Dermis blood vessel endothelial cell (primary cell): Measurements from ENCODE around the gene NUDT15. TPM values are rescaled to one million over a fixed set of nuclear protein-coding genes. Genes with fewer than 3 reads are reported as not detected.

Experiments
- DNase-seq: peaks from one replicate; pipeline ENCODE4 v3.0.0; 2010
- total RNA-seq: library from RNA; depleted of rRNA; stranded (reverse); fragments of >200 nt; gene quantifications from 2 replicates; pipeline ENCODE4 v1.2.3, GENCODE V29; 2014

Gene NUDT15
- total RNA-seq, result 18.2 and 35.1 TPM in 2 replicates

DNA sequence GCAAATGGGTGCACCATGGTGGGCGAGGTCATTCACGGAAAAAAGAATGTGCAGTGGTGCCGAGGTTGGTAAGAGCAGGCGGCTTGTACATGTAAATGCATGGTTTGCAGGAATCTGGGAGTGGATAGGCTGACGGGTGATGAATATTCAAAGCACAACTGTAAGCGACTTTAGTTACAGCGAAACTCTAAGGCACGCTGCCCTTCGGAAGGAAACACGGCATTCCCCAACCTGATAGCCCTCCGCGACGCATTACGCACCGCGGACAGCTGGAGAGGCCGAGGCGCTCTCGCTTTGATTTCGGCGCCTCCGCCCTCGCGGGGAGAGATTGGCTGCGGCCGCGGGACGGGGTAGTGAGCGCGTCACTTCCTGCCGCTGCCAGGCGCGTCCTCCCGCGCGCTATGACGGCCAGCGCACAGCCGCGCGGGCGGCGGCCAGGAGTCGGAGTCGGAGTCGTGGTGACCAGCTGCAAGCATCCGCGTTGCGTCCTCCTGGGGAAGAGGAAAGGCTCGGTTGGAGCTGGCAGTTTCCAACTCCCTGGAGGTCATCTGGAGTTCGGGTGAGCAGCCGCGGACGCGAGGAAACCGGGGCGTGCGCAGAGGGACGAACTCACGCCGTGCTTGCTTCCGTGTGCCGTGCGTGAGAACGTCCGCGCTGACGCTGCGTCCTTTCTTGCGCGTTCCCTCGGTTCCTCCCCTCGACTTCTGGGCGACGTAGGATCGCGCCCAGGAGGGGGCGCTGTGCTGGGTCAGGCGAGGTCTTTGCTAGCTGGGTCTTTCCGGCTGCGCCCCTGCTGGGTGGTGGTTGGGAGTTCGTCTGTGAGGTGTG lies at the start of gene NUDT15:
Gene NUDT15 (plus strand): TSS at position 381 of the 828 bp plus-strand sequence. CDS start 21 bp downstream, at position 402.
- peak; percentile 98 for DNase-seq

DNA sequence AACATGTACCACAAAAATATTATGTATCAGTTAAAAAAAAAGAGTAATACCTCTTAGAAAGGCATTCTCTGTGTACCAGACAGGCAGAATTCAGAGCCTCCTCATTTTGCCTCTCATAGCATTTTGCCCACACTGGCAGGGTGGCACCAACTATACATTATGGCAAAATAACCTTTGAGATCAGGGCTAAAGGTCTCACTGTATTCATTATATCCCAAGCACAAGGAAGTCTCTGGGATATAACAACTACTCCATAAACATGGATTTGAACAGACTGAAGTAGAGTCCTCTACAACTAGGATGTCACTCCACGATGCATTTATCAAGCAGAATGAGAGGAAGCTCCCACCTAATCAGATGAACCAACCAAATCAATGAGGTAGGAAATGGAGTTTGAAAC lies 47.1 kb upstream of the NUDT15 start:
- no peak for DNase-seq

DNA sequence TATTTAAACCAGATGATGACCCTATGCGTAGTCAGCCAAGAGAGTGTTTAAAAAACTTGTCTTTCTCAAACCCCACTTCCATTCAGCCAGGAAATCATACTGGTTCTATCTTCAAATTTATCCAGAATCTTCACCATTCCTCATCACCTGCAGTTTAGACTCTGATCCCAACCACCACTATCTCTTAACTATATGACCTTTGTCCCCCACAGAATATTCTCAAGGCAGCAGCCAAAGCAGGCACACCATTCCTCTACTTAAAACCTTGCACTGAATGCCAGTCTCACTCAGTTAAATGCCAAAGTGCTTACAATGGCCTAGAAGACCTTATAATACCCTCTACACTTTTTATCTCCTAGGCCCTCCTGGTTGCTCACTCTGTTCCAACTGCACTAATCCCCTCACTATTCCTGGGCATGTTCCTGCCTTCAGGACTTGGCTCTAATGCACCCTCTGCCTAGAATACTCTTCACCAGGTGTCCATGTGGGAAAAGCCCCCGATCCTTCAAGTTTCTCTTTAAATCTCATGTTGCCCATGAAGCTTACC lies 46.5 kb upstream of the NUDT15 start:
- no peak for DNase-seq

DNA sequence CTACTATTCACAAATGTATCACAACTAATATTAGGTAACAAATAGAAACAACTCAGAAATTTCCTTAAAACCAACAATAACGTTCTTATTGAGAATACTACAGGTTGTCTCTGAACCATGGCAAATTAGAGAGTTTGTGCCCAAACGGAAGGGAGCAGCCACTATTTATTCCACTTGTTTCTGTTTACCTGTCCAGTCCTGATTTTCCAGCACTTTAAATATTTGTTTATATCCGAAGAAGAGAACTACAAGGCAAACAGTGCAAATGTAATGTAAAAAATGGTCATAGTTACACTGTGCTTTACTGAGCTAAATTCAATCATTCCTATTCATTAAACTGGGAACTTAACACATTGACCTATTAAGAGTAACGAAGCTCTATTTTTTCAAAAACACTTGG lies 45.7 kb upstream of the NUDT15 start:
- no peak for DNase-seq

DNA sequence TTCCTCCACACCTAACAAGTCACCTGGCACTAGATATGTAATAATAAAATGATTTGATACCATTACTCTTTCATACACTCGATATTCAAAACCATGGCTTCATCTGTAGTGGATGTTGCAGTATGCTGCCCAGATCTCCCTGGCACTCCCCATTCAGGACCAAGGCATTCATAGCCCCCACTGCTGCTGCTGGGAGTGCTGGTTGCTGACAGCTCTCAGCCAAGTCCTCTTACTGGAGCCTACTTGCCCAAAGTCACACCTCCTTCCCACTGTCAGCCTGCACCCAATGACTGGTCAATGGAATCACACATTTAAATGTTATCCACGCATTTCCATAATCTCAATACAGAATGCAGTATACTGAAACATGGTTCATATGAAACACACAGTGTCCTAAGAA lies 40.1 kb upstream of the NUDT15 start:
- no peak for DNase-seq

DNA sequence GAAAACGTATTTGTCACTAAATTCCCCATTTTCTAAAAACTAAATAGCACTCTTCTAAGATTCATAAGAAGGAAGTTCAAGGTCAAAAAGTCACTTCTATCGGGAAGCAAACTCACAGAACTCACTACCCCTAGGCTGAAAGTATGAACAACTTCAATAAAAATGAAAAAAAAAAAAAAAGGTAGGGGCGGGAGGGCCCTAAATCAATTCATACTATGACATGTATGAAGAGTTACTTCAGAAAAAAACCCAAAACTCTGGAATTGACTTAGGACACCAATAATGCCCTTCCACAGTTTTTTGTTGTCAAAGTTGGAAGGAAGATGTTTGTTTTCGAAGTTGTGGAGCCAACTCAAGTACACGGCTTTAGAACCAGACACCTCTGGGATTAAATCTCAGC lies 37.6 kb upstream of the NUDT15 start:
- DNase-seq, result no peak

DNA sequence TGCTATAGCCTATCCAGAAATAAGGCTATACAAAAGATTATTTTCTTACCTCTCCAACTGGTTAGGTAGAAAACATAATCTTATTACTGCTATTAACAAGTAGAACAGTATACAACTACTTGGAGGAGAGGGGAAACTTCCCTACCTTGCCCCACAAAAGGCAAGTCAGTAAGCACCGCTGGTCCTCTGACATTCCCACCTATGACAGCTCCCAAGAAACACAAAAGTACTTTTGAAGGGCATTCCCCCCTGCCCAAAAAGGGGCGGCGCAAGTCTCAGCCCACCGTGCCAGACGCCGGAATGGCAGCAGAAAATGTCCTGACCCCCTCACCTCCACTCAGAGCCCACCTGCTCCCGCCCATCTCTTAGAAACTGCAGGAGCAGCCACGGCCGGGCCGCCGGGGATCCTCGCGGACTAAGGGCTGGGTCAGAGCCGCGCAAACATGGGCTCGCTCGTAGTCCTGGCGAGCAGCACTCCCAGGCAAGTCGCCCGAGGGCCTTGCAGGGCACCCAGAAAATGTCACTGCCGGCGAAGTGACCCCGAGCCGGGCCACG lies 36.9 kb upstream of the NUDT15 start:
- peak; percentile 35 for DNase-seq

DNA sequence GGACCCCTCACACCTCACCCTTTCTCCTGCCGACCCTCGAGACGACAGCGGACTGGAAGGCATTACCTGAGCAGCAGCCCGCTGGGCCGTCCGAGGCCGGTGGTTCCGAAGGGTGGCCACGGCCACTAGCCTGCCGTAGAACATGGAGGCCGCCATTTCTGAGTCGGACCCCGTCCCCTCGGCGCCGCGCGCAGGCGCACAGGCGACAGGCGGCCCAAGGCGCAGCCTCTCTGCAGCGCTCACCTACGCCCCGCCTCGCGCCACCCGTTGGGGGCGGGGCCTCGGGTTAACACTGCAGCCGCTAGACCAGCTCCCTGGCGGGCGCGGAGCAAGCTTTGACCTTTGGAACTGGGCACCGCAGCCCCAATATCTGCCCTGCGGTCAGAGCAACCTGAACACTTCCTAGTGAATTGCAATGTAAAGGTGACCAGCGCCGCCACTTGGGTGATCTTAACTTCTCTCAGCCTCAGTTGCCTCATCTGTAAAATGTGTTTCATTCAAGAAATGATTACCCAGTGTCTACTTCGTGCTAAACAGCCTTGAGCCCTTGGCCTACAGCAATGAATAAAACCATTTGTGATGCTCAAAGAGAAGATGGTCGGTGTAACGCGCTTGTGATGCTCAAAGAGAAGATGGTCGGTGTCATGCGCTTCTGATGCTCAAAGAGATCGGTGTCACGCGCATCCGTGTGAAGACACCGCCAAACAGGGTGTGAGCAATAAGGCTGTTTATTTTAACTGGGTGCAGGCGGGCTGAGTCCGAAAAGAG lies 36.2 kb upstream of the NUDT15 start, which contains the start of gene SUCLA2:
Gene SUCLA2 (minus strand): TSS at position 160 of the 768 bp plus-strand sequence. CDS start 4 bp downstream, at position 156.
- peak; percentile 94 for DNase-seq

DNA sequence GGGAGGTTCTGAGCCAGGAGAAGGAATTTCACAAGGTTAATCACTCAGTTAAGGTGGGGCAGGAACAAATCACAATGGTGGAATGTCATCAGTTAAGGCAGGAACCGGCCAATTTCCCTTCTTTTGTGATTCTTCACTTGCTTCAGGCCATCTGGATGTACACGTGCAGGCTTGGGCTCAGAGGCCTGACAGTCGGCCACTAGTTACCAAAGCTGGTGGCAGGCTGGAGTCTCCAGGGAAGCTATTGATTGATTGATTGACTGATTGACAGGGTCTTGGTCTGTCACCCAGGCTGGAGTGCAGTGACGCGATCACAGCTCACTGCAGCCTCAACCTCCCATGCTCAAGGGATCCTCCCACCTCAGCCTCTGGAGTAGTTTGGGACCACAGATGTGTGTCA lies 35.5 kb upstream of the NUDT15 start:
- peak; percentile 6 for DNase-seq

DNA sequence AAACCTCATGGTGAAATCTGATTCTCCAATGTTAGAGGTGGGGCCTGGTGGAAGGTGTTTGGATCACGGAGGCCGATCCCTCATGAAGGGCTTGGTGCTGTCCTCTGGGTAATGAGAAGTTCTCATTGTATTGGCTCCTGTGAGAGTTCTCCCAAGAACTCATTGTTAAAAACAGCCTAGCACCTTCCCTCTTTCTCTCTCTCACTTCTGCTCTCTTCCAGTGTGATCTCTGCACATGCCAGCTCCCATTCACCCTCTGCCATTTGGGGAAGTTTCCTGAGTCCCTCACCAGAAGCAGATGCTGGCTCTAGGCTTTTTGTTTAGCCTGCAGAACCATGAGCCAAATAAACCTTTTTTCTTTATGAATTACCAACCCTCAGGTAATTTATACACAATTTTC lies 33.3 kb upstream of the NUDT15 start:
- DNase-seq, result no peak

DNA sequence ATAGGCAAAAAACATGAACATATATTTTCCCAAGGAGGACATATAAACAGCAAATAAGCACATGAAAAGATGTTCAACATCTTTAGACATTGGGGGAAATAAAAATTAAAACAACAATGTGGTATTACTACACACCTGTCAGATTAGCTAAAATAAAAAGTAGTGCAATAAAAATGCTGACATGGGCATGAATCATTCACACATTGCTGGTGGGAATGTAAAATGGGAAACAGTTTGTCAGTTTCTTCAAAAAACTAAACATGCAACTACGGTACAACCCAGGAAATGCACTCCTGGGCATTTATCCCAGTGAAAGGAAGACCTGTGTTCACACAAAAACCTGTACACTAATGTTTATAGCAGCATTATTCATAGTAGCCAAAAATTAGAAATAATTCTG lies 31.1 kb upstream of the NUDT15 start:
- no peak for DNase-seq

DNA sequence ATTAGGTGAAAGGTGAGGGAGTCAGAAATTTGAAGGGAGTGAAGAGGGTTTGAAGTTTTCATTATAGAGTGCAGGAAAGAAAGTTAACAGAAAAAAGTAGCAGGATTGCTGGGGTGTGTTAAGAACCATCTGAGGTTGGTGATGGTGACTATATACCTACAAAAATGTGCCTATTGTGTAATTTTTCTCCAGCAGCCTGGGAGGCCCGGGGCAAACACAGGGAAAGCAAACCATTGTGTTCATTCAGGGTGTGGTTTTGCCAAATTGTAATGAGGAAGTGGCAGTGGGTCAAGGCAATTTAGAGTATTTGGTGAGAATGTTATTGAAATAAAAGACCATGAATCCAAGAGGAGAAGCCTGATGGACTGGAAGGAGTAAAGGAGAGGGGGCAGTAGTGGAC lies 28.2 kb upstream of the NUDT15 start:
- DNase-seq, result no peak

DNA sequence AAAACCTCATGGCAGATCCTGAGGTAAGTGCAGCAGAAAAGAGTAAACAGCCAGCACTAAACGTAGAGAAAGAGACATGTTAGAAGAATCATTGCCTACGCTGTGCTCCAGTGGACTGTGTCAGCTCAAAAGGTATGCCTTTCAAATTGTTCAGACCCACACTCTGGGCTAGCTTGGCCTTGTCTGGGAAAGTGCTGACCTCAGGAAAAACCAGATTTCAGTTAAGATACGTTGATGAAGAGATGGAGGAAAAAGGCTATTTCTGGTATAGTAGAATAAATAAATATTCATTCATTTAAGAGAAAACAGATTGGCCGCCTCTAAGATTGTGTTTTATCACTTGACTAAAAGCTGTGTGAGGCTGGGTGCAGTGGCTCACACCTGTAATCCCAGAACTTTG lies 26.8 kb upstream of the NUDT15 start:
- no peak for DNase-seq

DNA sequence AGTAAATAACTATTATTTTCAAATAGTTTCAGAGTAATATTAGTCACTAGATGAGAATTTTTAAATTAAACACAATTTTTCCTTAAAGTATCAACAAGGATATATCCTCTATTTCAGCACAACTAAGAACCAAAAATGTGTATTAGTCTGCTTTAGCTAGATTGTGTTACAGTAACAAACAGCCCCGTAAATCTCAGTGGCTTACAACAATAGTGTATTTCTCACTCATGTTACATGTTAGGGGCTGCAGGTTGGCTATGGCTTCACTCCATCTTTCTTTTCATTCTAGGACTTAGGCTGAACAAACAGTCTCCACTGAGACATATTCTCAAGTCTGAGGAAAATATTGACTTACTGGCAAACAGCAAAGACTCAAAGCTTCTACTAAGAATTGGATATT lies 24.9 kb upstream of the NUDT15 start:
- DNase-seq, result no peak

DNA sequence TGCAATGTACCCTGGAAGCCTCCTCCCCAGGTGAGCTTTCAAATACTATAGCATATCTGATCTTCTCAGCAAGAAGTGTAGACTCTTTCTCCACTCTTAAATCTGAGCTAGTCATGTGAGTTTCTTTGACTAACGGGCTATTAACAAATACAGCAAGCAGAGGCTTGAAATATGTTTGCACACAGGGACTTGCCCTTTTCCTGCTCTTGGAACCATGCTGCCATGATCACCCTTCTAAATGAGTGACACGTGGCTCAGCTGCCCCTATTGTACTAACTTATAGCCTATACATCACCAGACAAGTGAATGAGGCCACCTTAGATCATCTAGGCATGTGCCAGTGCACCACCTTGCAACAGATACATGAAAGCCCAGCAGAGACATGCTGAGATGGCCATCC lies 23.2 kb upstream of the NUDT15 start:
- no peak for DNase-seq

DNA sequence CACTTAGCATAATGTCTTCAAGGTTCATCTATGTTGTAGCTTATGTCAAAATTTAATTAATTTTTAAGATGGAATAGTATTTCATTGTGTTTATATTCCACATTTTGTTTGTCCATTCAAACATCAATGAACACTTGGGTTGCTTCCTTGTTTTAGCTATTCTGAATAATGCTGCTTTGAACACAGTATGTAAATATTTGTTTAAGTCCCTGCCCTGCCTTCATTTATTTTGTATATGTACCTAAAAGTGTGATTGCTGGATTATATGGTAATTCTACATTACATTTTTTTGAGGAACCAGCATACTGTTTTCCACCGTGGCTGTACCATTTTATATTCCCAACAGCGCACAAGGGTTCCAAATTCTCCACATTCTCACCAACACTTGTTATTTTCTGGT lies 18.9 kb upstream of the NUDT15 start:
- no peak for DNase-seq

DNA sequence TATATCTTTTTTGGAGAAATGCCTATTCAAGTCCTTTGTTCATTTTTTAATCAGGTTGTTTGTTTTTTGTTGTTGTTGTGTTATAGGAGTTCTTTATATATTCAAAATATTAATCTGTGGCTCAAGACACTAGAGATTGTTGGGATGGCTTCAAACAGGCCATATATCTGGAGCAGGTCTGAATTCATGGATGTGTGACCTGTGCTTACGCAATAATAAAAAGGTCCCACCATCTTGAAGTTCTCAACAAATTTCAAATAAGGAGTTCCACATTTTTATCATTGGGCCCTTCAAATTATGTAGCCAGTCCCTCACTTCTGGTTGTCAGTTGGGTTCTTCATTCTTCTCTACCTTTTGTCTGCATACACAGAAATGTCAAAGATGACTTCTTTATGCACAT lies 17.7 kb upstream of the NUDT15 start:
- no peak for DNase-seq

DNA sequence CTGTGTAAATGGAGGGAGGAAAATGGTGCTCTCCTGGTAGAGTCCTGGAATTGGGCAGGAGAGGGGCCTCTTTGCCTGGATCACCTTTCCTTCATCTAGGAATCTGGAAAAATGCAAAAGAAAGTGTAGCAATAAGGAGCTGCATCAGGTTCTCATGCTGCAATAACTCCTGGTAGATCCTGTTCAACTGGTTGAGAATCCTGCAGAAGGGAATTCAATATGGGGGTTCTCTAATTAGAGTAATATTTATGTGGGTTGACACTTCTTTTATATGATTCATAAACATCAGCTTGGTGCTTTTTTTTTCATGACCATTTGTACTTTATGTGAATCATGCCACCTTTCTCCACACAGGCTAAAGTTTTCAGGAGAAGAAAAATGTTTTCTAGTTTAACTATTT lies 9.5 kb upstream of the NUDT15 start:
- no peak for DNase-seq

DNA sequence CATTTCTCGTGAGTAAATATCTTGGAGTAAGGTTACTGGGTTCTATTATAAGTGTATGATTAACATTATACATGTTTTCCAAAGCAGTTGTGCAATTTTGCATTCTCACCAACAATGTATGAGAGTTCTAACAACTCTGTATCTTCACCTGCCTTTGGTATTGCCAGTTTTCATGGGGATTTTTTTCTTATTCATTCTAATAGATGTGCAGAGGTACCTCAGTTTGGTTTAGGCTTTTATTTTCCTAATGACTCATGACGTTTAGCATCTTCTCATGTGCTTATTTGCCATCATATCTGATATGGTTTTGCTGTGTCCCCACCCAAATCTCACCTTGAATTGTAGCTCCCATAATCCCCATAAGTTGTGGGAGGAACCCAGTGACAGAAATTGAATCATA lies 7.7 kb upstream of the NUDT15 start:
- DNase-seq, result no peak

DNA sequence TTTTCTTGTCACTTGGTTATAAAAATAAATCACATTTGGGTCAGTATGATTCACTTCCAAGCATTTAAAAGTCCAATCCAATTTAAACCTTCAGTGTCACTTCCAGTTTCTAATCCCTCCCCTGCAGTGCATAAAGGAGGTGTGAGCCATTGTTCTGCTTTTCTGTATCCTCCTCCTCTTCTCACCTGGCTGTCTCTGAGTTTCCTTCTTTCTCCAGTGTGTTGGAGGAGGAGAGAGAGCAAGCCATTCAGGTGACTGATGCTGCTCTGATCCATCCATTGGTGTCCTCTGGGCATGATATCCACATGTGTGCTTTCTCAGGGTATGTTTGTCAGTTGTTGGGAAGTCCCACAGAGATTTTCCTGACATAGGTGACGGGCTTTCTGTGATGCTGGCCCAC lies 1.2 kb downstream of the NUDT15 start:
- peak; percentile 21 for DNase-seq

DNA sequence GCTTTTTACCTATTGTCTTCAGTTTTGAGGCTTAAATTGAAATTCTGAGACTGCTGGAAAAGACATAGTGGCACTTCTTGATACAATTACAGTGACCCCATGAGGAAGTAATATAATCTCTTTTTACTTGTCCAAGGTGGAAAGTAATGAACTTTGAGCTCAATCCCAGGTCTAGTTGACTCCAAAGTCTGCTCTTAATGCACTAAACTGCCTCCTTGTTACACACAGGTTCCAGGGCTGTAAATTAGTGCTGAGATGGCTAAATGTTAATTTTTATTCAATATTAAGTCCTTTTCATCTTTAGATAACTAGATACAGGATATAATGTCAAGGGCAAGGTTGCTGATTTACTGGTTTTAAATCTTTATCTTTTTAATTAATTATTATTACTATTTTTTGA lies 2.5 kb downstream of the NUDT15 start:
- no peak for DNase-seq

DNA sequence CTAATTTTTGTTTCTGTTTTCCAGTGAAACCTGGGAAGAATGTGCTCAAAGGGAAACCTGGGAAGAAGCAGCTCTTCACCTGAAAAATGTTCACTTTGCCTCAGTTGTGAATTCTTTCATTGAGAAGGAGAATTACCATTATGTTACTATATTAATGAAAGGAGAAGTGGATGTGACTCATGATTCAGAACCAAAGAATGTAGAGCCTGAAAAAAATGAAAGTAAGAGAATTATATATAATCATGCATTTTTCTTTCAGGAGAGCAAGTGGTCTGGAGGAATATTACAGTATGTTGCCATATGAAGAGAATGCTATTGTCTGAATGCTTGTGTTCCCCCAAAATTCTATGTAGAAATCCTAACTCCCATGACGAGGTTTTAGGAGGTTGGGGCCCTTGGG lies 3.4 kb downstream of the NUDT15 start:
- no peak for DNase-seq

DNA sequence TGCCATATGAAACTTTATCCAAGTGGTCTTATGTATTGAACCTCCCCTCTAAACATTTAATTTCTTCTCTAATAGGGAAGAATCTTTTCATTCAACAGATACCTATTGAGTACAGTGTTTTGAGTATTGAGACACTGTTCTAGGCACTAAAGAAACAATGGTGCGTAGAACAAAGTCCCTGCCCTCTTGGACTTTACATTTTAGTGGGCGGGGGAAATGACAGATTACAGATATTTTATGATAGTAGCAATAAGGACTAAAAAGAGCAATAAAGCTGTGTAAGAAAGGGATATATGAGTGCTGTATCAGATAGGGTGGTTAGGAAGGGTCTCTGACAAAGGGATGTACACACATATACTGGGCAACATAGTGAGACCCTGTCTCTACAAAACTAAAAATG lies 5.4 kb downstream of the NUDT15 start:
- no peak for DNase-seq
